ENCODE data around the gene NCOA1.

- no peak for TF ChIP-seq POLR2A (IDR thresholded peaks at IDR 0.05)
- no peak for TF ChIP-seq CTCF (IDR thresholded peaks at IDR 0.05)
- no peak for TF ChIP-seq POLR2AphosphoS5 (IDR thresholded peaks at IDR 0.05; ENCODE audit: insufficient read depth in 1 of 2, low read depth in 1 of 2)
These were observed 277.5 kb downstream of the NCOA1 start for GRCh38 chr2:24768601-24769000.

Measured in vagina (tissue), 2 donors.